Panc1 (cell line): ENCODE data around the gene ERRFI1. TPM values are rescaled to one million over a fixed set of nuclear protein-coding genes. Genes with fewer than 3 reads are reported as not detected.
A peak's percentile ranks its signal among the peaks of the same experiment; 100 is the strongest.

Experiments used
- ATAC-seq: fragments of 200-7000 bp; cut with Tn5 transposase; 2 replicates; pipeline ENCODE4 v1.9.1; 2020; ENCODE audit warnings: mild to moderate bottlenecking, moderate library complexity
- BruUV-seq: library from RNA; stranded (reverse); fragments of 400-500 nt; replicated peaks from 2 replicates; lab custom pipeline; 2021; lab: Mats Ljungman, UMichigan
- CTCF ChIA-PET: fragments of 300-600 bp; sonication (Branson Sonifier 250); formaldehyde crosslinking; loops from one replicate; lab custom pipeline; 2022; ENCODE audit warnings: antibody characterized with exemption; lab: Charles Lee
- POLR2A ChIA-PET: fragments of 300-600 bp; sonication (Branson Sonifier 250); formaldehyde crosslinking; loops from one replicate; lab custom pipeline; 2022; ENCODE audit warnings: antibody characterized with exemption; lab: Charles Lee
- DNase-seq: peaks from one replicate; pipeline ENCODE4 v3.0.0-alpha.2; 2010; ENCODE audit warnings: low read depth, low spot score
- H3K27ac ChIP-seq: 2 replicates; pipeline ENCODE4 v1.5.1; 2011; ENCODE audit warnings: mild to moderate bottlenecking, low read length, inconsistent platforms
- H3K27me3 ChIP-seq: fragments of 200-500 bp; sonication (Bioruptor generic); 2 replicates; pipeline ENCODE4 v1.6.0; 2014; ENCODE audit warnings: low read length, inconsistent platforms; ENCODE audit not compliant: control insufficient read depth, insufficient read depth
- H3K36me3 ChIP-seq: fragments of 200-500 bp; sonication (Bioruptor generic); 2 replicates; pipeline ENCODE4 v1.5.1; 2014; ENCODE audit warnings: inconsistent platforms, mild to moderate bottlenecking, low read length, moderate library complexity; ENCODE audit not compliant: control insufficient read depth, insufficient read depth
- H3K4me1 ChIP-seq: 2 replicates; pipeline ENCODE4 v1.5.1; 2011; ENCODE audit warnings: inconsistent platforms, mild to moderate bottlenecking, low read length, moderate library complexity; ENCODE audit not compliant: control insufficient read depth, insufficient read depth
- H3K4me3 ChIP-seq, 2 experiments: 2 replicates each; pipeline ENCODE4 v1.5.1; 2011 to 2012; ENCODE audit warnings: low read depth in 2 of 2, low read length in 2 of 2, mild to moderate bottlenecking in 2 of 2, inconsistent platforms in 1 of 2, moderate library complexity in 1 of 2
- H3K9me3 ChIP-seq: fragments of 200-500 bp; sonication (Bioruptor generic); 2 replicates; pipeline ENCODE4 v1.5.1; 2014; ENCODE audit warnings: low read depth, mild to moderate bottlenecking, inconsistent platforms, low read length, moderate library complexity; ENCODE audit not compliant: control insufficient read depth, insufficient read depth
- CTCF ChIP-seq: fragments of 450-650 bp; IDR thresholded peaks from 2 replicates; pipeline ENCODE4 v1.5.1; 2017; ENCODE audit warnings: mild to moderate bottlenecking
- POLR2AphosphoS5 ChIP-seq: IDR thresholded peaks from 2 replicates; pipeline ENCODE4 v1.6.1; 2012; ENCODE audit warnings: mild to moderate bottlenecking, low read depth, low read length, moderate library complexity
- SIN3A ChIP-seq: IDR thresholded peaks from 2 replicates; pipeline ENCODE4 v1.6.1; 2012; ENCODE audit warnings: low read depth, mild to moderate bottlenecking, low read length, moderate library complexity, borderline replicate concordance; ENCODE audit not compliant: insufficient read depth
- TCF7L2 ChIP-seq: IDR thresholded peaks from 2 replicates; pipeline ENCODE4 v1.6.1; 2011; ENCODE audit warnings: mild to moderate bottlenecking, low read depth, low read length, inconsistent platforms
- in situ Hi-C: cut with HindIII; loops from 2 replicates; pipeline ENCODE4 v1.10.0; 2016; ENCODE audit warnings: low sequenced_read_pairs, low pct_unique_long_range_greater_than_20kb
- intact Hi-C: fragments of 100-400 bp; cut with micrococcal nuclease; formaldehyde crosslinking; loops from one replicate; pipeline ENCODE4 v1.10.0; 2022; ENCODE audit not compliant: unreplicated experiment
- total RNA-seq: library from RNA; stranded (reverse); gene quantifications from one replicate; pipeline ENCODE4 v1.2.1, GENCODE V29; 2021; ENCODE audit not compliant: unreplicated experiment
- TF ChIP-seq, protein P1 (sequence below), 2 experiments: IDR thresholded peaks; 2 replicates each; pipeline ENCODE4 v1.6.1; 2011 to 2012; ENCODE audit warnings: low read depth in 2 of 2, control low read depth in 1 of 2, low read length in 1 of 2, mild to moderate bottlenecking in 1 of 2, moderate library complexity in 1 of 2; ENCODE audit not compliant: insufficient read depth in 1 of 2

Gene ERRFI1
- total RNA-seq, 1 experiment from 2014 or later = 299 TPM

- no peaks in the 10 kb centered on the region for H3K27me3 ChIP-seq
- no peak for ATAC-seq
- H3K4me3 ChIP-seq = peak overlapping the region; percentile 75 to 99
- POLR2A ChIA-PET = interaction anchor here (0.6 to 1.2 kb wide), 3 partner anchors 37 to 173 kb away, joined by 3 to 8 read pairs (median 5); no protein-coding TSS in a partner anchor
- CTCF ChIA-PET = no interaction called here
- in situ Hi-C loops (no loop called here), intact Hi-C loops (loop anchor here (10.0 kb wide), 1 partner anchor 173 kb away; no protein-coding TSS in a partner anchor)
- no peak for TF ChIP-seq SIN3A
- TF ChIP-seq POLR2AphosphoS5 = peak; percentile 35
- no peak for TF ChIP-seq TCF7L2
- H3K27ac ChIP-seq = peak overlapping the region; percentile 99
- BruUV-seq = no TSS peak
- peaks cover 40% of the 10 kb centered on the region for H3K4me1 ChIP-seq
- H3K36me3 ChIP-seq = peaks cover 48% of the 10 kb centered on the region
- no peak for DNase-seq
- H3K9me3 ChIP-seq = no peaks in the 10 kb centered on the region
Observed at GRCh38 chr1:8021676-8022266, 4.3 kb downstream of the ERRFI1 start.

DNA sequence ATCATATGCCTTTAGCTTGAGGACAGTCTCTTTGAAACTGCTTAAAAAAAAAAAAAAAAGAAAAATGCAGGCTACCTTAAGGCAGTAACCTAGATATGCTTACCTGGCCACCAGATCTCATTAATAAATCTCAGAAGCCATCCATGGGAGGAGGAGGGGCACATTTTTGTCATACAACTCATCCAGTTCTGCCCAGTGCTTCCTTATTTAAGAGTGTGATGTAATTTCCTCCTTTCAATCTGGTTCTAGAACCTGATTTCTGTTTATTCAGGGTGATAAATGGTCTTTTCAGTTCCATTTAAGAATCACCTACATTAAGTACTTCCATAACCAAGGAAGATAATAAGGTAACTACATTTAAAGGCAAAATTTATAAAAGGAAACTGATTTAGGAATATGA lies 6.1 kb downstream of the ERRFI1 start:
- BruUV-seq = no TSS peak
- H3K27ac ChIP-seq = peak overlapping the region; percentile 99
- CTCF ChIA-PET = interaction anchor here (1.5 kb wide), 1 partner anchor 294 kb away, joined by 4 read pairs; no protein-coding TSS in a partner anchor
- peaks cover 48% of the 10 kb centered on the region for H3K36me3 ChIP-seq
- ATAC-seq (no peak), DNase-seq (no peak)
- peak overlapping the region; percentile 75 to 99 for H3K4me3 ChIP-seq
- TF ChIP-seq SIN3A (no peak), POLR2AphosphoS5 (peak; percentile 70)
- in situ Hi-C loops (no loop called here), intact Hi-C loops (loop anchor here (10.0 kb wide), 1 partner anchor 175 kb away; no protein-coding TSS in a partner anchor)
- POLR2A ChIA-PET = interaction anchor here (0.5 to 1.0 kb wide), 6 partner anchors 55 to 880 kb away, joined by 3 to 11 read pairs (median 3); no protein-coding TSS in a partner anchor
- peaks cover 57% of the 10 kb centered on the region for H3K4me1 ChIP-seq
- no peaks in the 10 kb centered on the region for H3K9me3 ChIP-seq
- no peaks in the 10 kb centered on the region for H3K27me3 ChIP-seq

- ChIA-PET CTCF (interaction anchor here (1.5 kb wide), 1 partner anchor 295 kb away, joined by 4 read pairs; no protein-coding TSS in a partner anchor), POLR2A (interaction anchor here (0.6 to 1.0 kb wide), 7 partner anchors 36 to 879 kb away, joined by 3 to 11 read pairs (median 3); no protein-coding TSS in a partner anchor)
- H3K36me3 ChIP-seq = peaks cover 49% of the 10 kb centered on the region
- DNase-seq (no peak), ATAC-seq (no peak)
- peak overlapping the region; percentile 75 to 99 for H3K4me3 ChIP-seq
- BruUV-seq = no TSS peak
- intact Hi-C loops (no loop called here), in situ Hi-C loops (no loop called here)
- H3K9me3 ChIP-seq = no peaks in the 10 kb centered on the region
- TF ChIP-seq, protein P1, sequence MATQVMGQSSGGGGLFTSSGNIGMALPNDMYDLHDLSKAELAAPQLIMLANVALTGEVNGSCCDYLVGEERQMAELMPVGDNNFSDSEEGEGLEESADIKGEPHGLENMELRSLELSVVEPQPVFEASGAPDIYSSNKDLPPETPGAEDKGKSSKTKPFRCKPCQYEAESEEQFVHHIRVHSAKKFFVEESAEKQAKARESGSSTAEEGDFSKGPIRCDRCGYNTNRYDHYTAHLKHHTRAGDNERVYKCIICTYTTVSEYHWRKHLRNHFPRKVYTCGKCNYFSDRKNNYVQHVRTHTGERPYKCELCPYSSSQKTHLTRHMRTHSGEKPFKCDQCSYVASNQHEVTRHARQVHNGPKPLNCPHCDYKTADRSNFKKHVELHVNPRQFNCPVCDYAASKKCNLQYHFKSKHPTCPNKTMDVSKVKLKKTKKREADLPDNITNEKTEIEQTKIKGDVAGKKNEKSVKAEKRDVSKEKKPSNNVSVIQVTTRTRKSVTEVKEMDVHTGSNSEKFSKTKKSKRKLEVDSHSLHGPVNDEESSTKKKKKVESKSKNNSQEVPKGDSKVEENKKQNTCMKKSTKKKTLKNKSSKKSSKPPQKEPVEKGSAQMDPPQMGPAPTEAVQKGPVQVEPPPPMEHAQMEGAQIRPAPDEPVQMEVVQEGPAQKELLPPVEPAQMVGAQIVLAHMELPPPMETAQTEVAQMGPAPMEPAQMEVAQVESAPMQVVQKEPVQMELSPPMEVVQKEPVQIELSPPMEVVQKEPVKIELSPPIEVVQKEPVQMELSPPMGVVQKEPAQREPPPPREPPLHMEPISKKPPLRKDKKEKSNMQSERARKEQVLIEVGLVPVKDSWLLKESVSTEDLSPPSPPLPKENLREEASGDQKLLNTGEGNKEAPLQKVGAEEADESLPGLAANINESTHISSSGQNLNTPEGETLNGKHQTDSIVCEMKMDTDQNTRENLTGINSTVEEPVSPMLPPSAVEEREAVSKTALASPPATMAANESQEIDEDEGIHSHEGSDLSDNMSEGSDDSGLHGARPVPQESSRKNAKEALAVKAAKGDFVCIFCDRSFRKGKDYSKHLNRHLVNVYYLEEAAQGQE (IDR thresholded peaks at IDR 0.05; ENCODE audit: insufficient read depth in 1 of 2, low read depth in 2 of 2, low read length in 1 of 2) = no peak
- TF ChIP-seq CTCF (no peak), TCF7L2 (no peak)
- H3K4me1 ChIP-seq = peaks cover 65% of the 10 kb centered on the region
- H3K27ac ChIP-seq = peak overlapping the region; percentile 99
- no peaks in the 10 kb centered on the region for H3K27me3 ChIP-seq
Observed at GRCh38 chr1:8019229-8019620, 6.9 kb downstream of the ERRFI1 start.
